Measurements from ENCODE around the gene CEP112.

GRCh38 chr17:65852911-65853310, 339.0 kb downstream of the CEP112 start:
- no peak for TF ChIP-seq POLR2A (IDR thresholded peaks at IDR 0.05)
- TF ChIP-seq CTCF (IDR thresholded peaks at IDR 0.05), result no peak

All from vagina (tissue), 2 donors.